ENCODE measurements around the gene SLC27A6. TPM values are rescaled to one million over a fixed set of nuclear protein-coding genes. Genes with fewer than 3 reads are reported as not detected.

SLC27A6 gene
- total RNA-seq, 1 experiment from 2014 or later, result 7.9 TPM

DNA sequence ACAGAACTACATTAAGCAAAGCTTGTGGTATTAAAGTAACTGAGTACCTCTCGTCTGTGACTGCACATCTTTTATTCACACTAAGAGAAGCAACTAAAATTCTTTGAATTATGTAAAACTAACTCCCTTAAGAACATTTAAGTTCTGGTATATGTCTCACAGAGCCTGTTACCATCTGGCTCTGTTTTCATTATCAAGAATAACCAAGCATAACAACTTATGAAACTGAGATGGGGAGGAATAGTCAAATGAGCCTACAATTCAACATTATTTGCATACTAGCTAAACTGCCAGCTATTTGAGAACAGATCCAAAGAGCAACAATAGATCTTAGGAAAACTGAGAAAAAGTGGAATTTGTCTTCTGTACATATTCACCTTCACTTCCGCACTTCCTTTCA is 104.0 kb downstream of the SLC27A6 start (continued):
- TF ChIP-seq, protein P1, sequence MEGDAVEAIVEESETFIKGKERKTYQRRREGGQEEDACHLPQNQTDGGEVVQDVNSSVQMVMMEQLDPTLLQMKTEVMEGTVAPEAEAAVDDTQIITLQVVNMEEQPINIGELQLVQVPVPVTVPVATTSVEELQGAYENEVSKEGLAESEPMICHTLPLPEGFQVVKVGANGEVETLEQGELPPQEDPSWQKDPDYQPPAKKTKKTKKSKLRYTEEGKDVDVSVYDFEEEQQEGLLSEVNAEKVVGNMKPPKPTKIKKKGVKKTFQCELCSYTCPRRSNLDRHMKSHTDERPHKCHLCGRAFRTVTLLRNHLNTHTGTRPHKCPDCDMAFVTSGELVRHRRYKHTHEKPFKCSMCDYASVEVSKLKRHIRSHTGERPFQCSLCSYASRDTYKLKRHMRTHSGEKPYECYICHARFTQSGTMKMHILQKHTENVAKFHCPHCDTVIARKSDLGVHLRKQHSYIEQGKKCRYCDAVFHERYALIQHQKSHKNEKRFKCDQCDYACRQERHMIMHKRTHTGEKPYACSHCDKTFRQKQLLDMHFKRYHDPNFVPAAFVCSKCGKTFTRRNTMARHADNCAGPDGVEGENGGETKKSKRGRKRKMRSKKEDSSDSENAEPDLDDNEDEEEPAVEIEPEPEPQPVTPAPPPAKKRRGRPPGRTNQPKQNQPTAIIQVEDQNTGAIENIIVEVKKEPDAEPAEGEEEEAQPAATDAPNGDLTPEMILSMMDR (IDR thresholded peaks at IDR 0.05 in 2 of 3, conservative IDR thresholded peaks at IDR 0.05 in 1 of 3; ENCODE audit: borderline replicate concordance in 1 of 3, insufficient read depth in 1 of 3, low read depth in 2 of 3, low read length in 2 of 3), result no peak
- TF ChIP-seq ZBTB33 (IDR thresholded peaks at IDR 0.05; ENCODE audit: extremely low read depth, insufficient replicate concordance, low read length), result no peak
- TF ChIP-seq, protein P2, sequence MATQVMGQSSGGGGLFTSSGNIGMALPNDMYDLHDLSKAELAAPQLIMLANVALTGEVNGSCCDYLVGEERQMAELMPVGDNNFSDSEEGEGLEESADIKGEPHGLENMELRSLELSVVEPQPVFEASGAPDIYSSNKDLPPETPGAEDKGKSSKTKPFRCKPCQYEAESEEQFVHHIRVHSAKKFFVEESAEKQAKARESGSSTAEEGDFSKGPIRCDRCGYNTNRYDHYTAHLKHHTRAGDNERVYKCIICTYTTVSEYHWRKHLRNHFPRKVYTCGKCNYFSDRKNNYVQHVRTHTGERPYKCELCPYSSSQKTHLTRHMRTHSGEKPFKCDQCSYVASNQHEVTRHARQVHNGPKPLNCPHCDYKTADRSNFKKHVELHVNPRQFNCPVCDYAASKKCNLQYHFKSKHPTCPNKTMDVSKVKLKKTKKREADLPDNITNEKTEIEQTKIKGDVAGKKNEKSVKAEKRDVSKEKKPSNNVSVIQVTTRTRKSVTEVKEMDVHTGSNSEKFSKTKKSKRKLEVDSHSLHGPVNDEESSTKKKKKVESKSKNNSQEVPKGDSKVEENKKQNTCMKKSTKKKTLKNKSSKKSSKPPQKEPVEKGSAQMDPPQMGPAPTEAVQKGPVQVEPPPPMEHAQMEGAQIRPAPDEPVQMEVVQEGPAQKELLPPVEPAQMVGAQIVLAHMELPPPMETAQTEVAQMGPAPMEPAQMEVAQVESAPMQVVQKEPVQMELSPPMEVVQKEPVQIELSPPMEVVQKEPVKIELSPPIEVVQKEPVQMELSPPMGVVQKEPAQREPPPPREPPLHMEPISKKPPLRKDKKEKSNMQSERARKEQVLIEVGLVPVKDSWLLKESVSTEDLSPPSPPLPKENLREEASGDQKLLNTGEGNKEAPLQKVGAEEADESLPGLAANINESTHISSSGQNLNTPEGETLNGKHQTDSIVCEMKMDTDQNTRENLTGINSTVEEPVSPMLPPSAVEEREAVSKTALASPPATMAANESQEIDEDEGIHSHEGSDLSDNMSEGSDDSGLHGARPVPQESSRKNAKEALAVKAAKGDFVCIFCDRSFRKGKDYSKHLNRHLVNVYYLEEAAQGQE (IDR thresholded peaks at IDR 0.05; ENCODE audit: low read depth), result no peak

GRCh38 chr5:129073111-129073510 is 107.8 kb downstream of the SLC27A6 start:
- CTCF ChIA-PET, result no interaction called here
- Histone ChIP-seq H4K20me1 (ENCODE audit: insufficient read depth) (no peaks in the 10 kb centered on the region), H3K4me3 (replicated peaks in 1 of 2; ENCODE audit: low read depth in 1 of 2, low read length in 2 of 2) (no peak overlapping the region), H3K9ac (ENCODE audit: low read length) (no peak overlapping the region), H3K9me3 (ENCODE audit: control insufficient read depth in 1 of 2, insufficient read depth in 1 of 2, low read depth in 1 of 2, low read length in 2 of 2) (no peaks in the 10 kb centered on the region), H3K4me1 (ENCODE audit: control insufficient read depth in 1 of 2, insufficient read depth in 2 of 2, low read length in 2 of 2) (no peaks in the 10 kb centered on the region), H2AFZ (ENCODE audit: low read depth, low read length, poor library complexity, severe bottlenecking) (no peak overlapping the region), H3K4me2 (ENCODE audit: low read length) (no peak overlapping the region), H3K9me2 (ENCODE audit: insufficient read depth) (no peaks in the 10 kb centered on the region), H3K36me3 (ENCODE audit: control insufficient read depth in 1 of 2, insufficient read depth in 2 of 2, low read length in 2 of 2) (no peaks in the 10 kb centered on the region), H3K79me2 (ENCODE audit: insufficient read depth, low read length) (no peaks in the 10 kb centered on the region), H3K27ac (ENCODE audit: low read depth, low read length) (no peak overlapping the region), H3K27me3 (ENCODE audit: insufficient read depth, low read length) (no peaks in the 10 kb centered on the region)
- POLR2A ChIA-PET, result no interaction called here
- no peak for TF ChIP-seq CBX3 (IDR thresholded peaks at IDR 0.05; ENCODE audit: low read depth)
- DNase-seq (ENCODE audit: low read depth, low spot score), result no peak
- BruUV-seq (replicated peaks), result no TSS peak
- RAD21 ChIA-PET (ENCODE audit: low non-redundant PET in 1 of 2, low total read pairs in 2 of 2, uncharacterized antibody in 2 of 2, unreplicated experiment in 2 of 2), result no interaction called here
- intact Hi-C loops (cut with micrococcal nuclease), result no loop called here
- no peak for ATAC-seq
